ENCODE data around the gene ZDHHC3.

DNA sequence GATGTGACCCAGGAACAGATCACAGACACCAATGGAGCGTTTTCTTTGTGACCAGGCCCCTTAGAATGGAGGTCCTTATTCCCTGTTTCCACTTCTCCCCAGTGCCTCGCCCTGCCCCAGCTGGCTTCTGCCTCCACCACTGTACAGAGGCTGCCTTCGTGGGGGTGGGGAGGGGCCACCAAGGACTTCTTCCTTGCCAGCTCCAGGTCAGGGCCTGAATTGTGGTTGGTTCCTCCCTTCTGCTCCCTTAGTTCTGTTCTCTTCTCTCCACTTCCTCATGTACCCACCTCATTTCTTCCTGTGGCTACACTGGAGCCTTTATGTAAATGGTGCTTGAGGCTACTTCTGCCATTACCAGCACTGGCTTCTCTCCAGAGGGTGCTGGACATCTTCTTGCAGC is 85.1 kb downstream of the ZDHHC3 start:
- TF ChIP-seq CTCF (conservative IDR thresholded peaks at IDR 0.05 in 1 of 2, IDR thresholded peaks at IDR 0.05 in 1 of 2; ENCODE audit: extremely low read depth in 1 of 2, insufficient read depth in 1 of 2, low read depth in 1 of 2, low read length in 2 of 2) (no peak), EZH2 (IDR thresholded peaks at IDR 0.05; ENCODE audit: borderline replicate concordance, low read length) (no peak)
